ENCODE measurements around the gene HECW1. TPM values are rescaled to one million over a fixed set of nuclear protein-coding genes. Genes with fewer than 3 reads are reported as not detected.

HECW1 gene
- total RNA-seq, 4 donors from 2014 or later: 0.62 to 4.3 (median 1.4) TPM; not detected in 1

DNA sequence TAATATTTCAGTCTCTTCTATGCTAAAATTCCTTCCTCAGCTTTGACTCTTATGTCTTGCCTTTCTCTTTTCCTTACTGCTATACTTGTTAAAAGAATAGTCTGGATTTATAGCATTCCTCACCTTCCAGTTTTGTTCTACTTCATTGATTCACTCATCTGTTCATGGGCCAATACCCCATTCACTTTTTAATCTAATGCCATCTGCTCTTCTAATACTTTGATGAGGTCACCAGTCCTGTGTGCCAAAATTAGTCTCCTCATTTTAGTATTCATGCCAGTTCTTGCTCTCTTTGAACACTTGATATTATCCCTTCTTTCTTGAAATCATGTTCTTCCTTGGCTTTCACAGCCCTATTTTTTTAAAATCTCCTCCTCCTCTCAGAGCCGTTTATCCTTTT, 489.8 kb downstream of the HECW1 start:
- no peak for DNase-seq (ENCODE audit: low spot score in 2 of 2)
- WGBS, 2 donors: 34 to 41% methylated on average over 1 of the region's 1 CpG
- intact Hi-C loops (cut with DNase I; ENCODE audit: low total_unique reads): no loop called here
- TF ChIP-seq CTCF (IDR thresholded peaks at IDR 0.05): no peak
- no peak for TF ChIP-seq POLR2A (IDR thresholded peaks at IDR 0.05)
- H3K4me3 ChIP-seq (ENCODE audit: low read depth, poor library complexity, severe bottlenecking): no peak overlapping the region

GRCh38 chr7:43604251-43604650, 491.8 kb downstream of the HECW1 start:
- TF ChIP-seq POLR2A (IDR thresholded peaks at IDR 0.05): no peak
- no peak for TF ChIP-seq CTCF (IDR thresholded peaks at IDR 0.05)
- WGBS, 2 donors: 86 to 100% methylated on average over 1 of the region's 1 CpG
- intact Hi-C loops (cut with DNase I; ENCODE audit: low total_unique reads): no loop called here
- no peak overlapping the region for H3K4me3 ChIP-seq (ENCODE audit: low read depth, poor library complexity, severe bottlenecking)
- DNase-seq (ENCODE audit: low spot score in 2 of 2): no peak

DNA sequence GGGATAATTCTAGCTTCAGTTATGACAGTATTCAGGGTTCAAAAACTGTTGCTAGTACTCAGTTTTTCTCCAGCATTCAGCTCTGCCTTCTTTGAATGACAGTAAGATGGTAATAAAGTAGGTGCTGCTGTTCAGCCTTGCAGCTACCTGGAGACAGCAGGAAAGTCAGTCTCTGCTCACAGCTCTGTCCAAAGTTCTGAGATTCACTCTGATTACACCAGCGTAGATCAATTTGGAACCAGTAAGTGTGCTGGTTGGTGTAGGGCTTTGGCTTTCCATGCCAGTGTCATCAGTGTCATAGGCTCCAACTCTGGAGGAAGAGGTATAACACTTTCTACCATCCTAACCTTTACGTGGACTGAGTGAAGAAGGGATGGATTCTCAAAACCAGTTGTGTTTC, 496.6 kb downstream of the HECW1 start:
- TF ChIP-seq POLR2A (IDR thresholded peaks at IDR 0.05) (no peak), CTCF (IDR thresholded peaks at IDR 0.05) (no peak)
- no peak overlapping the region for H3K4me3 ChIP-seq (ENCODE audit: low read depth, poor library complexity, severe bottlenecking)
- intact Hi-C loops (cut with DNase I; ENCODE audit: low total_unique reads): no loop called here
- DNase-seq (ENCODE audit: low spot score in 2 of 2): no peak
- 96 to 97% methylated on average over 2 of the region's 2 CpGs for WGBS, 2 donors

DNA sequence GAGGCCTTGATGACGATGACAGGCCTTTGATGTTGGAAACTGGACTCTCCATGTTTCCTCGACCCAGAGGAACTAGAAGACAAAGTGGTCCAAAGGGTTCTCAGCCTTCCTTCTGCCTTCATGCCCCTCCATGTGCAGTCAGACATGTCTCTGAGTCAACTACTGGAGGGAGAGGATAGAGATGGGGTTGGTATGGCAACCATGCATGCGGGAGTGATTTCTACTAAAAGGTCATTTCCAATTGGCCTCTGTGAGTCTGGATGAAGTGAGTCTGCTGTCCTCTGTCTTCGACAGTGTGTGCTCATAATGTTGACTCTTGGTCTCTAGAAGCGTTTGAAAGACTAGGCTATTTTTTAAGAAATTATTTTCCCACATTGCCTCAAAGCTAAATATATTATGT, 499.7 kb downstream of the HECW1 start:
- 68 to 70% methylated on average over 5 of the region's 5 CpGs for WGBS, 2 donors

DNA sequence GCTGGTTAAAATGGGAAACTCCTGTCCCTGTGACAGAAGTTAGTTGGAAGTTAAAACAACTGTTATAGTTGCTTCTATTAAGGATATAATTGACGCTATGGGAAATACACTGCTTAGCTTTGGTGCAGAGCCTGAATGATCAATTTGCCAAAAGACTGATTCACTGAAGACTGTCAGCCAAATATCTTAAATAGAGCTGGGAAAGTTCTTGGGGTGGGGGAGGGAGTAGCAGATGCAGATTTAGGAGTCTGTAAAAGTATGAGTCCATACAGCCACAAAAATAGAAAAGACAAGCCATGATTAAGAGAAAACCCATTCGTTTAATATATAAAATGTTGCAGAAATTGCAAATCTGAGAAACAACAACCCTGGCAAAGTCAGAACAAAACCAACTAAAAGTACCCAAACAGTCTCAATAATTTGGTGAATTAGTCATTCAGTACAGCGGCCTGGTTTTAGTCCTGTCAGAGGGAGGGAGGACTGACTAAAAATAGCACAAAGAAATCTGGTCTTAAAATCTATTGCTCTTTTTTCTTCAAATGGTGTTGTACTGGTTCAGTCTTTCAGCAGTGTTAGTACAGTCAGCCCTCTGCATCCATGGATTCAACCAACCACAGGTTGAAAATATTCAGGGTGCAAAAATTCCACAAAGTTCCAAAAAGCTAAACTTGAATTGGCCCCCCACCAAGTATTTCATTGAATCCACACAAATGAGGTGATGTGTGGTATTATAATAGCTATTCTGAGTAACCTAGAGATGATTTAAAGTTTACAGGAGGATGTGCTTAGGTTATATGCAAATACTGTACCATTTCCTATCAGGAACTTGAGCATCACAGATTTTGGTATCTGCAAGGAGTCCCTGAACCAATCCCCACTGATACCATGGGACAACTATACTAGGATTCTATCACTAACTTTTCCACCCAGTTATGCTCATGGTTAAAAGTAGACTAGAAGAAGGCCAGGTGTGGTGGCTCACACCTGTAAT, 500.4 kb downstream of the HECW1 start:
- 27 to 31% methylated on average over 3 of the region's 3 CpGs for WGBS, 2 donors
- H3K4me3 ChIP-seq (ENCODE audit: low read depth, poor library complexity, severe bottlenecking): no peak overlapping the region
- intact Hi-C loops (cut with DNase I; ENCODE audit: low total_unique reads): no loop called here
- TF ChIP-seq CTCF (IDR thresholded peaks at IDR 0.05) (no peak), POLR2A (IDR thresholded peaks at IDR 0.05) (no peak)
- no peak for DNase-seq (ENCODE audit: low spot score in 2 of 2)

More for the DNA sequence above, 499.7 kb downstream of the HECW1 start:
- H3K4me3 ChIP-seq (ENCODE audit: low read depth, poor library complexity, severe bottlenecking): no peak overlapping the region
- intact Hi-C loops (cut with DNase I; ENCODE audit: low total_unique reads): no loop called here
- no peak for TF ChIP-seq CTCF (IDR thresholded peaks at IDR 0.05)
- no peak for TF ChIP-seq POLR2A (IDR thresholded peaks at IDR 0.05)
- DNase-seq (ENCODE audit: low spot score in 2 of 2): no peak

Small RNA genes lying within 50 kb of the gene (microRNA-seq; reads per million reads assigned to microRNA genes)
- gene MIR3943 (ENCODE audit: borderline number of aligned reads in 1 of 2, borderline replicate concordance in 2 of 2): 0 reads per million in 2 donors

Other genes starting within 250 kb of the HECW1 start
- gene C7orf25, start 200.6 kb upstream of the HECW1 start, total RNA-seq: 1 to 10 TPM; 3.5 to 9.7 (median 5.9) TPM
- gene PSMA2, start 180.5 kb upstream of the HECW1 start, total RNA-seq: 10 to 100 TPM; 28.5 to 59.8 (median 44.3) TPM
- 10 to 100 TPM; 19.1 to 31.7 (median 25.7) TPM for gene MRPL32, start 180.3 kb upstream of the HECW1 start, total RNA-seq

Data from lower leg skin (tissue), 4 donors.